ENCODE measurements around the gene SND1.

DNA sequence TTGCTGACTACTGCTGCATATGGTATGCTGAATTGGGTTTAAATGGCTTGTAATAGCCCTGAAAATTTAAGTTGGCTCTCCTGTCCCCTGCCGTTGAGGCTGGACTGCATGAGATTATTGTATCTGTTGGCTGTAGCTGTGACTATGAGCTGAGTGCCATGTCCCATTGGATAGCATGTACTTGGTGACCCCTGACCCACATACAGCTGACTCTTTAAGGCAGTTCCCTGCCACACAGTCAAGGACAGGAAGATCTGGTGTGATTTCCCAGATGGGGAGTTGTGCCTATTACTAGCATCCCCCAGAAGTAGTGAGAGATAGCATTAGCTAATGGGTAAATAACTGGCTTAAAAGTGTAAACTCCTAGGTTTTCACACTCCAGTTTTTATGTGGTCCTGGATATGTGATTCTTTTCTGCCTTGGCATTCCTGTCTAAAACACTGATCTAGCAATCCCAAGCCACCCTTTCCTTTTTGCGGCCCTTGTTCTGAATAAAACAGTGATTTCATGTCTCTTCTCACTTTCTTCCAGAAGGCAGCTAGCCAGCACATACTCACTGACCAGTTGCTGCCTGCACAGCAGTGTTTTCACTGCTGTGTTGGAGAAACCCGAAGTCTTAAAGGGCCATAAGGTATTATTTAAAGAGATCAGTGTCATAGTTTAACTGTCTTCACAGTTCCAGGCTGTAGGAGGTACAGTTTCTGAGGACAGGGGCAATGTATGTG lies 343.3 kb downstream of the SND1 start:
- TF ChIP-seq, protein P1, sequence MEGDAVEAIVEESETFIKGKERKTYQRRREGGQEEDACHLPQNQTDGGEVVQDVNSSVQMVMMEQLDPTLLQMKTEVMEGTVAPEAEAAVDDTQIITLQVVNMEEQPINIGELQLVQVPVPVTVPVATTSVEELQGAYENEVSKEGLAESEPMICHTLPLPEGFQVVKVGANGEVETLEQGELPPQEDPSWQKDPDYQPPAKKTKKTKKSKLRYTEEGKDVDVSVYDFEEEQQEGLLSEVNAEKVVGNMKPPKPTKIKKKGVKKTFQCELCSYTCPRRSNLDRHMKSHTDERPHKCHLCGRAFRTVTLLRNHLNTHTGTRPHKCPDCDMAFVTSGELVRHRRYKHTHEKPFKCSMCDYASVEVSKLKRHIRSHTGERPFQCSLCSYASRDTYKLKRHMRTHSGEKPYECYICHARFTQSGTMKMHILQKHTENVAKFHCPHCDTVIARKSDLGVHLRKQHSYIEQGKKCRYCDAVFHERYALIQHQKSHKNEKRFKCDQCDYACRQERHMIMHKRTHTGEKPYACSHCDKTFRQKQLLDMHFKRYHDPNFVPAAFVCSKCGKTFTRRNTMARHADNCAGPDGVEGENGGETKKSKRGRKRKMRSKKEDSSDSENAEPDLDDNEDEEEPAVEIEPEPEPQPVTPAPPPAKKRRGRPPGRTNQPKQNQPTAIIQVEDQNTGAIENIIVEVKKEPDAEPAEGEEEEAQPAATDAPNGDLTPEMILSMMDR (IDR thresholded peaks at IDR 0.05; ENCODE audit: extremely low read depth in 1 of 2, insufficient read depth in 1 of 2, low read depth in 1 of 2, low read length in 2 of 2) = no peak
- TF ChIP-seq POLR2A (IDR thresholded peaks at IDR 0.05; ENCODE audit: low read depth, low read length) (no peak), POLR2AphosphoS5 (IDR thresholded peaks at IDR 0.05; ENCODE audit: insufficient read depth, low read depth, low read length) (no peak), MYC (IDR thresholded peaks at IDR 0.05; ENCODE audit: low read depth, low read length) (no peak), EZH2 (IDR thresholded peaks at IDR 0.05; ENCODE audit: borderline replicate concordance, low read depth, low read length, severe bottlenecking) (no peak), FOS (IDR thresholded peaks at IDR 0.05; ENCODE audit: borderline replicate concordance, insufficient read depth, low read length) (no peak), GATA2 (IDR thresholded peaks at IDR 0.05; ENCODE audit: insufficient read depth, insufficient read length, low read depth, low read length) (no peak)
- TF ChIP-seq, protein P2, sequence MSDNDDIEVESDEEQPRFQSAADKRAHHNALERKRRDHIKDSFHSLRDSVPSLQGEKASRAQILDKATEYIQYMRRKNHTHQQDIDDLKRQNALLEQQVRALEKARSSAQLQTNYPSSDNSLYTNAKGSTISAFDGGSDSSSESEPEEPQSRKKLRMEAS (IDR thresholded peaks at IDR 0.05; ENCODE audit: insufficient read depth, insufficient read length) = no peak

Measured in endothelial cell of umbilical vein (primary cell).